GM18499 (cell line): ENCODE results near the gene OR2K2.
"Not testable (repeated sequence)": the region's sequence is repeated elsewhere in the genome, so short reads cannot be mapped to it uniquely, and the experiment has no call there.

Experiments
- ATAC-seq: cut with Tn5 transposase; IDR thresholded peaks from one replicate; pipeline ENCODE4 v1.9.1; 2021; ENCODE audit warnings: moderate number of reproducible peaks; ENCODE audit not compliant: insufficient read depth, unreplicated experiment

Gene OR2K2

DNA sequence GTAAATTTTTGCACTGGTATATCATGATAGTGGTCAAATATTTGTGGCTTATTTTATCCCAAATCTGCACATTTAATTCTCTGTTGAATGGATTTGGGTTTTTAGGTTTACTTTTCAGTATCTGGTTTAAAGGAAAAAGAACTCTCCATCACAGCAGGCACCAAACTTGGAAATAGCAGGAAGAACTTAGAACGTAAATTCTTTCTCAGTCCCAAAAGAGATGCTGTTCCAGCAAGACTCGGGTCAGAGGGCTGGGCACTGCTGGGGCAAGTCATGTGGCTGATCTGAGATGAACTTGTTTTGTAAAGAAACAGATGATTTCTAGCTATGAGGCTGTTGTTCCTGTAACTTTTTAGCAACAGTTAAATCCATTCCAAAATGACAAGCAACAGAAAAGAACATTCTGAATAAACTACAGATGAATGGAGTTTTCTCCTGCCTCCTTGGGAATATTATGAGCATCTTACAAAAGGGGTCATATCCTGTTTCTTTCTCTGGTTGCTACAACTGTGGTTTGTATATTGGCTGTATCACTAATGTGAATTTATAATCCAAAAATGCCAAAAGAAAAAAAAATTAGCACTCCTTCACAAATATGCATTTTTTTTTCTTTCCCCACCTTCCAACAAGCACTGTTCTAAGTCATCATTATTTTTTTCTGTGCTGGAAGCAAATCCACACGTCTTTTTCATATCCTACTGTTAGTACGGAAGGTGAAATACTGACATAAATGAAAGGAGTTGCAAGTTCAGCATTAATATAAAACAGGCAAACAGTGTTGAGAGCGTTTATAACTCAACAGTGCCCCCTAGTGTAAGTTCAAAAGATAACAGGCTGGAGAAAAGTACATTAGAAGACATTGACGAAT lies 31.1 kb downstream of the OR2K2 start:
- no peak for ATAC-seq

DNA sequence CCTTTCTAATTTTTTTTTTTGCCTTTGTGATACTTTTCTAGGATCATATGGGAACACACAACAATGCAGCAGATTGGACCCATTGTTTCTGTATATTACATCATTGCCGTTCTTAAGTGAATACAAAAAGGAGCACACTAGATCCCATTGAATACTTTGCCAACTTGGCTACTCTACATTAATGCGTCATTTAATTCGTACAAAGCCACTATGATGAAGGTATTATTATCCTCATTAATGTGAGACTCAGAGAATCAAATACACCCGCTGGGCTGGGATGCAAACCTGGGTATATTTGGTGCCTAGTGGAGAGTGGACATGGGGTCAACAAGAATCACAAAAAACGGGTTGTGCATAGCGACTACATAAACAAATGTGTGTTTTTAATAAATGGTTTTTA lies 31.9 kb downstream of the OR2K2 start:
- ATAC-seq, result no peak

GRCh38 chr9:111297066-111297824 lies 32.8 kb downstream of the OR2K2 start:
- ATAC-seq, result no peak

DNA sequence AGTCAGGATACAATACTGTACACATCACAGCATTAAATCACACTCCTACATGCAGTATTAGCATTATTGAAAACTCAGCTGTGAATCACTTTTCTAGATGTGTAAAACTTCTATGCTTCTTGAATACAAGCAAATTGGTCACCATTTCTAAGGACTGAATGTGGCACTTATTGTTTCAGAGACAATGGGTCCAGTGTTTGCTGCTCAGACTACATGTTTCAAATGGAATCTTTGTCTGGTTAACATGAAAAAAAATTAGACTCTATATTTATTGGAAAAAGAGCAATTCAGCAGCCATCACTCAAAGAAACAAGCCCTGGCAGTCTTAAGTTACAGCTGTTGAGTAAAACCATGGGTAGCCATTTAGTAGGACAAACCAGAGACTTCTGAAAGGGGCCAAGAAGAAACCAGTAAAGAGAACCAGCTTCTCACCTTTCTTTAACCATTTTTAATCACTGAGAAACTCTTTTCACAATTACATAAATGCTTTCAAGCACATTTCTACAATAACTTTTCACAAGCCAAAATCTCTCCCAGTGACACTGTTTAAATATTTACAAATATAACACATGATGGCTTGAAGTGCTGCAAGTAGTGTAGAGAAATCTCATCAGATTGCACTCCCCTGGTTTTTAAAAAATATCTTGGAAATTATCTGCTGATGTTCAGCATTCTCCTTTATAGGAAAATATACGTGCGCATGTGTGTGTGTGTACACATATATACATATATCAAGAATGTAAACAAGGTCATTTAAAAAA lies 35.2 kb downstream of the OR2K2 start:
- no peak for ATAC-seq

- ATAC-seq, result no peak
Measured at GRCh38 chr9:111287127-111287526, 42.9 kb downstream of the OR2K2 start.

GRCh38 chr9:111284703-111285102 lies 45.3 kb downstream of the OR2K2 start:
- ATAC-seq, result no peak

DNA sequence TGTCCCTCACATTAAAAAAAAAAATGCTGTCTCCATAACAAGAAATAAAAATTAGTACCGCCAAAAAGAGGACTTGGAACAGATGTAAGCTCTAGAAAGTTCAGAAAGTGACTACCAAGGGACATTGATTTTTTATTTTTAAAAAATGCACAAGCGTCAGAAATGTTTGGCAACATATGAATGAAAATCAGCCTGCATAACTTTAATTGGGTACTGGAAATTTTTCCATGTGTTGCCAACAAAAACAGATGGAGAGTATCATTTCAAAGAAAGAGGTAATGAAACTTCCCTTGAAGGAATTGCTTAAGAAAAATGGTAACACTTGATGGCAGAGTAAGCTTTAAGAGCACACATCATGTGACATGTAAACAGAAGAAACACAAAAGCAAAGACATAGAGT lies 47.2 kb downstream of the OR2K2 start:
- ATAC-seq, result no peak

GRCh38 chr9:111280795-111281194 lies 49.2 kb downstream of the OR2K2 start:
- not testable (repeated sequence) for ATAC-seq
